Activated CD4-positive, alpha-beta T cell treated with anti-CD3 and anti-CD28 coated beads, Interleukin-2, amount 10 ng/mL, durations not matched to agents 24 days and 14 days (primary cell): Measurements from ENCODE around the gene CEP290. TPM values are rescaled to one million over a fixed set of nuclear protein-coding genes. Genes with fewer than 3 reads are reported as not detected.

Experiments used
- DNase-seq: peaks from one replicate; pipeline ENCODE4 v3.0.0; 2022
- H3K27ac Mint-ChIP-seq: one replicate; pipeline ENCODE4 v1.8.0; 2022; ENCODE audit warnings: mild to moderate bottlenecking, mixed read lengths
- H3K27me3 Mint-ChIP-seq: one replicate; pipeline ENCODE4 v1.8.0; 2022; ENCODE audit warnings: mixed read lengths
- H3K36me3 Mint-ChIP-seq: one replicate; pipeline ENCODE4 v1.8.0; 2022; ENCODE audit warnings: low read depth, mild to moderate bottlenecking, mixed read lengths
- H3K4me1 Mint-ChIP-seq: one replicate; pipeline ENCODE4 v1.8.0; 2021; ENCODE audit warnings: mixed read lengths
- H3K4me3 Mint-ChIP-seq: one replicate; pipeline ENCODE4 v1.8.0; 2022; ENCODE audit warnings: mild to moderate bottlenecking, moderate library complexity, mixed read lengths
- H3K9me3 Mint-ChIP-seq: one replicate; pipeline ENCODE4 v1.8.0; 2021; ENCODE audit warnings: mixed read lengths
- intact Hi-C: fragments of 100-400 bp; cut with micrococcal nuclease; formaldehyde crosslinking; loops from one replicate; pipeline ENCODE4 v1.15.1; 2023
- total RNA-seq: library from RNA; stranded (reverse); gene quantifications from 2 replicates; pipeline ENCODE4 v1.2.3, GENCODE V29; 2022

Gene CEP290
- total RNA-seq, 1 donor from 2014 or later = 17.9 TPM

DNA sequence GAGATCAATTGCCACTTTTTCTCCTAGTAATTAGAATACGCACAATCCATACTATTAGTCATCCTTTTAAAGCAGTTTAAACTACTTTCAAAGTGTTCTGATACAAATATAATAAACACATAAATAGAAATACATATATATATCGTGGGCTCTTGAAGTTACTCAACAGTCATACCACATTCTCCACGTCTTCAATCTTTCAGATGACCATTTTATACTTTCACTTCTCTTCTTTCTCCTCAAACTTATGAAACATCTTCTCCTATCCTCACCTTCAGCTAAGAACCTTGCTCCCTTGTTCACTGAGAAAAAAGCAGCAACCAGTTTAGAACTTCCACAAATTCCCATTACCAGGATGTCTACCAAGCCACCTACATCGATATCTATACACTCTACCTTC lies 19.2 kb downstream of the CEP290 start:
- no peak overlapping the region for H3K27ac Mint-ChIP-seq
- DNase-seq = no peak

DNA sequence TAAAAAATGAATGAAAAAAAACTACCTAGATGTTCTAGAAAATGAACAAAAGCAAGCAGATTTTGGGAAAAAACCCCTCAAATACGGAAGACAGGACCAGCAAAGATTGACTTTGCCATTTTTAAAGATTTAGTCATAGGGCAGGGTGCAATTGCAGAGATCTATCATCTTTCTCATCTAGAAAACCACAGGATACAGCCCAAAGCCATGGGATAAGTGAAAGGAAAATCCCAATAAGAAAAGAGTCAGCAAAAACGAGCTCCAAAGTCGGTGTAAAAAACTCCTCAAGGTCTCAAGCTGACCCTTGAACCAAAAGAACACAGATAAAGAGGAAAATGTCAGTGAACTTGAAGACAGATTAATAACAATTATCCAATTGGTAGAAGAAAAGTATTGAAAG lies 28.0 kb downstream of the CEP290 start:
- H3K36me3 Mint-ChIP-seq = peaks cover 31% of the 10 kb centered on the region
- intact Hi-C loops = no loop called here
- DNase-seq = no peak
- H3K4me3 Mint-ChIP-seq = no peak overlapping the region
- H3K27ac Mint-ChIP-seq = no peak overlapping the region
- no peaks in the 10 kb centered on the region for H3K27me3 Mint-ChIP-seq
- H3K9me3 Mint-ChIP-seq = no peaks in the 10 kb centered on the region
- H3K4me1 Mint-ChIP-seq = no peaks in the 10 kb centered on the region

More for the DNA sequence above, 19.2 kb downstream of the CEP290 start:
- Mint-ChIP-seq H3K4me1 (no peaks in the 10 kb centered on the region), H3K9me3 (no peaks in the 10 kb centered on the region), H3K27me3 (no peaks in the 10 kb centered on the region), H3K4me3 (no peak overlapping the region), H3K36me3 (peaks cover 6% of the 10 kb centered on the region)
- intact Hi-C loops = no loop called here

DNA sequence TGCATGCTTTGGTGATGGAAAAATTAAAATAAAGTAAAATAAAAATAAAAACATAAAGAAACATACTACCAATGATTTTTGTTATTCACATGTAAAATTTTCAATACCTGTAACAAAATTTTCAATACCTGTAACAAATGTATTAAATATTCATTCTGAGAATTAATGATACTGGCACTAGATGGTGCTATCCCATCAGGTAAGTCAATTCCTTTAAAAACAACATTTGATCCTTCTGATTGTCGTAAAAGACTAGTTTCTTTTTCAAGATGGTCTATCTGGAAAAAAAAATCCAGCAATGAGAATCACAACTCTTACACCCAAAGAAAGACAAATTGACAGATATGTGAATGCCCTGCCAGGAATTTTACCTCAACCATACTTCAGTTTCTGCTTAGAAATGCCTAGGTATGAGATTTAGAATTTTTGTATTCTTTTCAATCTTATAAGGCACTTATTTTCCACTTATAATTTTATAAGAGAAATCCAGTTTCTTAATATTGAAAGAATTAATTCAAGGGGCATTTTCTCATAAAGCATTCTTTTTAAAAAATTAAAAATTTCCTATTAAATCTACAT lies 30.7 kb downstream of the CEP290 start:
- Mint-ChIP-seq H3K27me3 (no peaks in the 10 kb centered on the region), H3K4me1 (no peaks in the 10 kb centered on the region), H3K9me3 (no peaks in the 10 kb centered on the region), H3K36me3 (peaks cover 25% of the 10 kb centered on the region), H3K4me3 (no peak overlapping the region), H3K27ac (no peak overlapping the region)
- intact Hi-C loops = loop anchor here (2.0 kb wide), 2 partner anchors 32 to 284 kb away; partner anchors contain the start of genes CEP290 and TMTC3
- no peak for DNase-seq

DNA sequence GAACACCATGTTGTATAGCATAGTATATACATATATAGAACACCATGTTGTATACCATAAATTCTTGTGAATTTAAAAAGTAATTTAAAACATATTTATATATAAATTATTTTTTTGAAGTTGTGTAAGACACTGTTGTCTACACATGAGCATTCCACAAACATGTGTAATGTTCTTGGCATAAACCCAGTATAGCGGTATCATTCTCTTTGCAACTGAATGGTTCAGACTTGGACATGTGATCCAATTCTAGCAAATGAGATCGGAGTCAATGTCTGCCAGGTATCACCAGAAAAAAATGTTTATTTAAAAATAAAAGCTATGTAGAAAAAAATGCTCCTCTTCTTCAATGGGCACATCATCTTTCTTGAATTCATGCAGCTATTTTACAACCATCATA lies 33.9 kb downstream of the CEP290 start:
- no peak for DNase-seq
- H3K9me3 Mint-ChIP-seq = no peaks in the 10 kb centered on the region
- no peak overlapping the region for H3K4me3 Mint-ChIP-seq
- H3K36me3 Mint-ChIP-seq = peaks cover 22% of the 10 kb centered on the region
- no peak overlapping the region for H3K27ac Mint-ChIP-seq
- H3K27me3 Mint-ChIP-seq = no peaks in the 10 kb centered on the region
- no peaks in the 10 kb centered on the region for H3K4me1 Mint-ChIP-seq
- intact Hi-C loops = no loop called here

- no peak for DNase-seq
- Mint-ChIP-seq H3K4me3 (no peak overlapping the region), H3K36me3 (peaks cover 16% of the 10 kb centered on the region), H3K27me3 (no peaks in the 10 kb centered on the region), H3K9me3 (no peaks in the 10 kb centered on the region), H3K27ac (no peak overlapping the region), H3K4me1 (no peaks in the 10 kb centered on the region)
- intact Hi-C loops = no loop called here
Measured at GRCh38 chr12:88093573-88093972, 48.3 kb downstream of the CEP290 start.

DNA sequence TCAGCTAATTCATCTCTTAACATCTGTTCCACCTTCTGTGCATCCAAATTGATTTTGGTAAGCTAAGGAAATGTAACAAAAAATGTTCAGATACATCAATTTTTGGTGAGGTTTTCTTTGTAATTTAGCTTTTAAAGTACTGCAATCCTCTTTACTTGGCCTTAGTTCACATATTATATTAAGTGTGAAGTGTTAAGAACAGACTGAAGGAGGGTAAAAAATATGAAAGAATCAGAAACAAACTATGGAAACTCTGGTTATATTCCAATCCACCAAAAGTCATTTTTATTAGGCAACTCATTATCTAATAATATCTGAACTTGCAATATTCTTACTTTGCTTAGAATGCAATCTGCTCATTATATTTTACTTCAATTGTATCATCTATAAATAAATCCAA lies 49.1 kb downstream of the CEP290 start:
- H3K36me3 Mint-ChIP-seq = peaks cover 15% of the 10 kb centered on the region
- no peak overlapping the region for H3K4me3 Mint-ChIP-seq
- intact Hi-C loops = no loop called here
- no peak overlapping the region for H3K27ac Mint-ChIP-seq
- H3K27me3 Mint-ChIP-seq = no peaks in the 10 kb centered on the region
- H3K9me3 Mint-ChIP-seq = no peaks in the 10 kb centered on the region
- H3K4me1 Mint-ChIP-seq = no peaks in the 10 kb centered on the region
- no peak for DNase-seq

DNA sequence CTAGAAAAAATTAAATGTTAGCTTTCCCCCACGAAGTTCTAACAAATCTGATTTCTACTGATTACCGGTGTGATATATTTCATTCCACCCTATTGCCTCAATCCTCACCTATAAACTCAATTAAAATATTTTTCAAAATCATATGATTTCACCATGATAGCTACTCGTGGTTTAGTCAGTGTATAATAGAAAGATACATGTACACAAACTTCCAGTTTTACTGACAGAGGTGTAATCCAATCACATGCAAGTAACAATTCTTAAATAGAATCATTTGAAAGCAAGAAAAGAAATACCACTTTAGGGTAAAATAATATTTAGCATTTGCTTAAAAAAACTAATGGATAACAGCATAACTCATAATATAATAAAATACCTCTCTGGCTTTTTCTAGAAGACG lies 57.7 kb downstream of the CEP290 start:
- H3K9me3 Mint-ChIP-seq = no peaks in the 10 kb centered on the region
- H3K27ac Mint-ChIP-seq = no peak overlapping the region
- DNase-seq = no peak
- intact Hi-C loops = no loop called here
- no peaks in the 10 kb centered on the region for H3K27me3 Mint-ChIP-seq
- H3K4me3 Mint-ChIP-seq = no peak overlapping the region
- H3K4me1 Mint-ChIP-seq = no peaks in the 10 kb centered on the region
- peaks cover 24% of the 10 kb centered on the region for H3K36me3 Mint-ChIP-seq

DNA sequence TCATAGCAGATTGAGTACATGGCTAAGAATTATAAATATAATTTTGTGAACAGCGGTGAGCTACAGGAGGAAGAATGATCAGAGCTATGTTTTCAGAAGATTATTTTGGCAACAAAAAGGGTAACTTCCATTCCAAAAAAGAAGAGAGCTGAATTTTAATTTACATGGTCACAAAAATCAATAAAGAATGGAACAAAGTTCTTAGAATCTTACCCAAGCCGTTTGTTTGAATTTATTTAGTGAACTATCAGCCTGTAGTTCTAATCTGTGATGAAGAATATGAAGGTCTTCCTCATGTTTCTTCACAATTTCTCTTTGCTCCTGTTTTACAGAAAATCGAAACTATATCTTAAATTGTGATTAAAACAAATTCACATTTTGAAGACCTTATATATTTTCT lies 58.3 kb downstream of the CEP290 start:
- DNase-seq = no peak
- H3K4me1 Mint-ChIP-seq = no peaks in the 10 kb centered on the region
- H3K27ac Mint-ChIP-seq = no peak overlapping the region
- H3K36me3 Mint-ChIP-seq = peaks cover 19% of the 10 kb centered on the region
- no peak overlapping the region for H3K4me3 Mint-ChIP-seq
- H3K27me3 Mint-ChIP-seq = no peaks in the 10 kb centered on the region
- intact Hi-C loops = no loop called here
- no peaks in the 10 kb centered on the region for H3K9me3 Mint-ChIP-seq

DNA sequence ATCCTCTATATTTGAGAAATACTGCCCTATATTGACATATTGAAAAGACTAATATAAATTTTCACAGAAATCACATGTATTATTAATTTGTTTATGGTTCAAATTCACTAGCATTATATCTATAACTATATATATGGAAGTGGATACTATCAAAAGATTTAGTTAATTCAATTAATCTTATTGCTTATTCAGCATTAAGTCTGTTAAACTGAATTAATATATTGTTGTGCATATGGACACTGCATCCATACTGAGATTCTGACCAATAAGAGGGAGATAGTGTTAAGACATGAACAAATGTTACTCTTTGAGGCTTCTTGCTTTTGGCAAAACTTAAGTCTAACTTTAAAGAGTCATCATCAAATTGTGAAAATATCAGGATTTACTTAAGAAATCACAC lies 60.6 kb downstream of the CEP290 start:
- no peaks in the 10 kb centered on the region for H3K9me3 Mint-ChIP-seq
- no peak for DNase-seq
- H3K4me1 Mint-ChIP-seq = no peaks in the 10 kb centered on the region
- no peaks in the 10 kb centered on the region for H3K27me3 Mint-ChIP-seq
- H3K27ac Mint-ChIP-seq = no peak overlapping the region
- intact Hi-C loops = no loop called here
- H3K4me3 Mint-ChIP-seq = no peak overlapping the region
- peaks cover 20% of the 10 kb centered on the region for H3K36me3 Mint-ChIP-seq

GRCh38 chr12:88067301-88067700 lies 74.6 kb downstream of the CEP290 start:
- Mint-ChIP-seq H3K27ac (no peak overlapping the region), H3K9me3 (no peaks in the 10 kb centered on the region), H3K4me3 (no peak overlapping the region), H3K36me3 (peaks cover 19% of the 10 kb centered on the region), H3K27me3 (no peaks in the 10 kb centered on the region), H3K4me1 (peaks cover 9% of the 10 kb centered on the region)
- DNase-seq = no peak
- intact Hi-C loops = no loop called here

GRCh38 chr12:88063375-88063774 lies 78.5 kb downstream of the CEP290 start:
- Mint-ChIP-seq H3K27ac (no peak overlapping the region), H3K36me3 (peaks cover 17% of the 10 kb centered on the region), H3K4me1 (peaks cover 9% of the 10 kb centered on the region), H3K4me3 (no peak overlapping the region), H3K27me3 (no peaks in the 10 kb centered on the region), H3K9me3 (no peaks in the 10 kb centered on the region)
- no peak for DNase-seq
- intact Hi-C loops = no loop called here

DNA sequence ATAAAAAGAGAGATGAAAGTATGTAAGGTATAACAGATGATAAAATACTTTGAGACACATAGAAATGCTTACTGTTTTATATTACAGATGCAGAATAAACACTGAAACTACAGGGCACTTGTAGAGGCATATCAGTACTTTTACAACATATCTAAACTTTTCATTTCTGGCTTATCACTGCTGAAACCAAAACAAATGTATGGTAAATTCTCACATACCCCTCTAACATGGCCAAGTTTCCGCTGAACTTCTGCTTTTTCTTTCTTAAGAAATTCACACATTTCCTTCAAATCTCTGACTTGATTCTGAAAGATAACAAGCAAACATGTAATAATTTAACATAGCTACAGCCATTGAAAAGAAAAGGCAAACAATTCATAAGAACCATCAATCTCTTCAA lies 79.4 kb downstream of the CEP290 start:
- no peak overlapping the region for H3K27ac Mint-ChIP-seq
- H3K9me3 Mint-ChIP-seq = no peaks in the 10 kb centered on the region
- DNase-seq = no peak
- no peaks in the 10 kb centered on the region for H3K27me3 Mint-ChIP-seq
- peaks cover 9% of the 10 kb centered on the region for H3K4me1 Mint-ChIP-seq
- peaks cover 24% of the 10 kb centered on the region for H3K36me3 Mint-ChIP-seq
- intact Hi-C loops = no loop called here
- H3K4me3 Mint-ChIP-seq = no peak overlapping the region

DNA sequence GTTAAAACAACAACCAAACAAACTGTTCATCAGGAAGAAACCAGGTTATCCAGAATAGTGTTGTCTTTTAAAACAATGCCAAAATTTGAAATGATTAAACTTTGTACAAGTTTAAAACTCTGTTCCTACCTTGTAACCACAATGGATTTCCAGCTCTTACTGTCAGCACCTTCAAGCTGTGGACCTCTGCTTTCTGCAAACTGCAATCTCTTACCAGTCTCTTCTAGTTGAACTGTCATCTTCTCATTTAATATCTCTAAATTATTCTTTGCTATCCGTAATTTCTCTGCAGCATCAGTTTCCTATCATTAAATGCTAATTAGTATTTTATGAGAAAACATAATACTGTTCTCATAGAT lies 83.2 kb downstream of the CEP290 start:
- no peak overlapping the region for H3K27ac Mint-ChIP-seq
- intact Hi-C loops = loop anchor here (5.0 kb wide), 1 partner anchor 244 kb away; no protein-coding TSS in a partner anchor
- H3K36me3 Mint-ChIP-seq = peaks cover 31% of the 10 kb centered on the region

DNA sequence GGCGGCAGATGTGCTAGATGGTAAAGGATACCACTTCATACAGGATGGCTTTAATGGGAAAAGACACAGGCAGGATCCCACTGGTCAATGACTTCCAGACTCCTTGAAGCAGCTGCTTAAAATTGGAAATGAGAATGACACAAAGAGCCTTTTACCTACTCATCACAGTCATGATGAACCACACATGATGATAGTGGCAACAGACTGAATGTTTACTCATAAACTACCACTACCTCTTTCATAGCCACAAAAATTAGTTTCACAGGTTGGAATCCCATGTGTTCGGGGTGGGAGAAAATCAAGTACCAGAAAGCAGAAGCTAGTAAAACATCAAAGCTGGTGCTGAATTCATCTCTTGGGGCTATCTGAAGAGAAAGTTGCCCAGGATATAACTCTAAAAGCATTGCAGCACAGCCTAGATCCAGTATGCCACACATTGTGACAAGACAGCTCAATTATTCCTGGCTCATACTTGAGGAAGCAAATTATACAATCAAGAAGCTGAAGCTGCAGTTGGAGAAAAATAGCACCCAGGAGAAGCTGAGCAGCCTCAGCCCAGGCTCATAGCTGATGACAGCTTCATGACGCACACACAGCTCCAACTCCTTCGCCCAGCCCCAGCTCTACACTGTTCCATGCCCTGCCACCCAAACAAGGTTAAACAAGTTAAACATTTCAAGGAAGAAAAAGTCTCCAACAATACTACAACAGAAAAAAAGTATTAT lies 83.7 kb downstream of the CEP290 start:
- DNase-seq = no peak
- intact Hi-C loops = loop anchor here (5.0 kb wide), 1 partner anchor 244 kb away; no protein-coding TSS in a partner anchor

More for the DNA sequence above, 83.2 kb downstream of the CEP290 start:
- Mint-ChIP-seq H3K9me3 (no peaks in the 10 kb centered on the region), H3K27me3 (no peaks in the 10 kb centered on the region), H3K4me3 (no peak overlapping the region), H3K4me1 (peaks cover 9% of the 10 kb centered on the region)
- DNase-seq = no peak

More for the DNA sequence above, 83.7 kb downstream of the CEP290 start:
- no peak overlapping the region for H3K4me3 Mint-ChIP-seq
- H3K27me3 Mint-ChIP-seq = no peaks in the 10 kb centered on the region
- H3K9me3 Mint-ChIP-seq = no peaks in the 10 kb centered on the region
- H3K36me3 Mint-ChIP-seq = peaks cover 28% of the 10 kb centered on the region
- peaks cover 5% of the 10 kb centered on the region for H3K4me1 Mint-ChIP-seq
- H3K27ac Mint-ChIP-seq = no peak overlapping the region
